BE2C (cell line): ENCODE data around the gene FAM83D.
"Not testable (repeated sequence)": the region's sequence is repeated elsewhere in the genome, so short reads cannot be mapped to it uniquely, and the experiment has no call there.

Experiments used
- DNase-seq: peaks from one replicate; pipeline ENCODE4 v3.0.0-alpha.2; 2020
- H3K27me3 ChIP-seq: fragments of 250-450 bp; sonication (Bioruptor Pico); 2 replicates; pipeline ENCODE4 v1.5.1; 2020; ENCODE audit warnings: mild to moderate bottlenecking
- H3K36me3 ChIP-seq: fragments of 250-450 bp; sonication (Bioruptor Pico); 2 replicates; pipeline ENCODE4 v1.5.1; 2020; ENCODE audit warnings: mild to moderate bottlenecking
- H3K4me1 ChIP-seq: fragments of 250-450 bp; sonication (Bioruptor Pico); 2 replicates; pipeline ENCODE4 v1.5.1; 2020
- H3K4me3 ChIP-seq: 2 replicates; pipeline ENCODE4 v1.5.1; 2011; ENCODE audit warnings: low read depth, low read length
- H3K9me3 ChIP-seq: fragments of 250-450 bp; sonication (Bioruptor Pico); 2 replicates; pipeline ENCODE4 v1.5.1; 2020
- CTCF ChIP-seq: IDR thresholded peaks from 2 replicates; pipeline ENCODE4 v1.5.1; 2012; ENCODE audit warnings: mild to moderate bottlenecking, low read depth, low read length

FAM83D gene

GRCh38 chr20:38957235-38957876 is 31.1 kb downstream of the FAM83D start:
- DNase-seq: no peak
- H3K9me3 ChIP-seq: no peaks in the 10 kb centered on the region
- no peak overlapping the region for H3K4me3 ChIP-seq
- TF ChIP-seq CTCF: no peak
- peaks cover 23% of the 10 kb centered on the region for H3K36me3 ChIP-seq
- no peaks in the 10 kb centered on the region for H3K4me1 ChIP-seq
- no peaks in the 10 kb centered on the region for H3K27me3 ChIP-seq

GRCh38 chr20:38957915-38958485 is 31.8 kb downstream of the FAM83D start:
- no peak for TF ChIP-seq CTCF
- Histone ChIP-seq H3K27me3 (no peaks in the 10 kb centered on the region), H3K9me3 (no peaks in the 10 kb centered on the region), H3K36me3 (peaks cover 17% of the 10 kb centered on the region), H3K4me3 (no peak overlapping the region), H3K4me1 (no peaks in the 10 kb centered on the region)
- no peak for DNase-seq

GRCh38 chr20:38960187-38960687 is 34.0 kb downstream of the FAM83D start:
- not testable (repeated sequence) for H3K4me3 ChIP-seq, H3K36me3 ChIP-seq, H3K9me3 ChIP-seq, H3K4me1 ChIP-seq, H3K27me3 ChIP-seq, DNase-seq

- TF ChIP-seq CTCF: no peak
- Histone ChIP-seq H3K9me3 (no peaks in the 10 kb centered on the region), H3K27me3 (no peaks in the 10 kb centered on the region), H3K36me3 (no peaks in the 10 kb centered on the region), H3K4me3 (peak overlapping the region; percentile 89), H3K4me1 (no peaks in the 10 kb centered on the region)
- DNase-seq: no peak
Measured at GRCh38 chr20:38961530-38962043, 35.4 kb downstream of the FAM83D start.

- no peaks in the 10 kb centered on the region for H3K4me1 ChIP-seq
- peak; percentile 37 for TF ChIP-seq CTCF
- H3K36me3 ChIP-seq: no peaks in the 10 kb centered on the region
- no peaks in the 10 kb centered on the region for H3K9me3 ChIP-seq
- DNase-seq: peak; percentile 99
- peak within 1 kb of the TSS; percentile 89 for H3K4me3 ChIP-seq
- no peaks in the 10 kb centered on the region for H3K27me3 ChIP-seq
Measured at GRCh38 chr20:38962044-38962927, 36.1 kb downstream of the FAM83D start, which contains the start of gene DHX35. Gene DHX35 (plus strand): TSS chr20:38962344. CDS start chr20:38962368, 24 bp downstream.

GRCh38 chr20:38962928-38963401 is 36.7 kb downstream of the FAM83D start:
- Histone ChIP-seq H3K27me3 (no peaks in the 10 kb centered on the region), H3K36me3 (no peaks in the 10 kb centered on the region), H3K9me3 (no peaks in the 10 kb centered on the region), H3K4me1 (no peaks in the 10 kb centered on the region), H3K4me3 (peak overlapping the region; percentile 89)
- DNase-seq: no peak
- TF ChIP-seq CTCF: no peak
